ENCODE measurements around the gene ATG3.
"Not testable (repeated sequence)": the region's sequence is repeated elsewhere in the genome, so short reads cannot be mapped to it uniquely, and the experiment has no call there.

Gene ATG3

DNA sequence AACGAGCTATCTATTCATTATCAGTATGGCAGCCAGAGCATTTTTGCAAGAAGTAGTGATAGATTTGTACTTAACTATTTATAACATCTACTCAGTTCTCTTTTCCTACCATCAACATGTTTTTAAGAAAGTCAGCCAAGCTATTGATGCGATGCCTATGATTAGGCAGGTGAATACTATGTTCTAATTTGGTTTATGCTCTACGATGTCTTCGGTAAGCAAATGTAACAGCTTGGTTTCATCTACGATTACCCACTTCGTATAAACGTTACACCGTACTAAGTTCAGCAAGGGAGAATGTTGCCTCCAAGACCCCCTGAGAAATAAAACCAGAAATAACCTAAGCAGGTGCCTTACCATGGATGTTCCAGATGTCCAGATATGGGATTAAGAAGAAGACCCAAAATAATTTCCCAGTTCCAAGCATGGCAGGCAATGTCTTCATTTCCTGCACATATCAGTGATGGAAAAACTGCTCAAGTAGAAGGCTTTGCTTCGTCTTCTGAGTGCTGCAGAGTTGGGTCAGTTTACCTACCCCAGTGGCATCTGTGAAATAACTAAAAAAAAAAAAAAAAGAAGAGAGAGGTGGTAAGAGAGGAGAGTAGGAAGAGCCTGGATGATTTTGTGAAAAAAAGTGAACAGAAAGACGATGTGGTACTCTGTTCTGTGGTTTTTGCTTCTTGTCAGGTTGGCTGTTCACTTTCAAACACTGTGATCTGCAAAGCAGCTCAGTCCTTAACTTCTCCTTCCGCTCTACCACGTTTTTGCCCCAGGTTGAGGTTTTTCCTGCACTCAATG lies 62.6 kb downstream of the ATG3 start, which contains the start of gene BTLA:
BTLA (minus strand) TSS at position 559 of the 798 bp plus-strand sequence; CDS start at position 445, 114 bp downstream.
- DNase-seq (ENCODE audit: low spot score) = no peak

DNA sequence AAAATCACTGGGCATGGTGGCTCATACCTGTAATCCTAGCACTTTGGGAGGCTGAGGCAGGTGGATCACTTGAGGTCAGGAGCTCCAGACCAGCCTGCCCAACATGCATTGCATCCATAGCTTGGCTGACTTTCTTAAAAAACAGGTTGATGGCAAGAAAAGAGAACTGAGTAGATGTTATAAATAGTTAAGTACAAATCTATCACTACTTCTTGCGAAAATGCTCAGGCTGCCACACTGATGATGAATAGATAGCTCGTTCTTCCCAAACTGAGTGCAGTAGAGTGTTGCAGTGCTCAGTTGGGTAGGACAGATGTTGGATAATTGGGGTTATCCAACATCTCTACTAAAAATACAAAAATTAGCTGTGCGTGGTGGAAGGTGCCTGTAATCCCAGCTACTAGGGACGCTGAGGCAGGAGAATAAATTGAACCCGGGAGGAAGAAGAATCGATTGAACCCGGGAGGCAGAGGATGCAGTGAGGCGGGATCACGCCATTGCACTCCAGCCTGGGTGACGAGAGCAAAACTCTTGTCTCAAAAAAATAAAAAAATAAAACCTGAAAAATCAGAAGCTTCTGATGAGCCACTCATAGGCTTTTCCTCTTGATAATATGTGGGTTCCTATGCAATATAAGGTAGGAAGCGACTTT lies 63.7 kb downstream of the ATG3 start:
- DNase-seq (ENCODE audit: low spot score) = no peak

DNA sequence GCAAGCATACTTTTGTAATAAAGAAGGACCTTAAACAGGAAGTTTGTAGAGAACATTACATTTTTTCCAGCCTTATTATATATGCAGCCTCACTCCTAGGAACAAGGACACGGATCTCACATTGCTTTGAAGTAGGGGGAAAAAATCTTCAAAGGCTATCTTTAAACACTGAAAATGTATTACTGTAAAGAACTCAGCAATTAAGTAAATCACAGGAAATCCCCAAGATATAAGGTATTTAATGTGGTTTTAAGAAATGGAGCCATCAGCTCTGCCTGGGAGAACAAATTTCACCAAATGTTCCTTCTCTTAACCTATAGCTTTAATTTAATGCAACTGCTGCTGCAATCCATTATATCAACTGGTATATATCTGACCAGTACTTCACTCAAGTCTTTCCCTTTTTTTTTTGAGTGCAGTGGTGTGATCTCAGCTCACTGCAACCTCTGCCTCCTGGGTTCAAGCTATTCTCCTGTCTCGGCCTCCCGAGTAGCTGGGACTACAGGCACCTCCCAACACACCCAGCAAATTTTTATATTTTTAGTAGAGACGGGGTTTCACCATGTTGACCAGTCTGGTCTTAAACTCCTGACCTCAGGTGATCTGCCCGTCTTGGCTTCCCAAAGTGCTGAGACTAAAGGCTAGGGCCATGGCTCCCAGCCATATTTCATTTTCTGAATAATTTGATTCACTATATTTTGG lies 65.2 kb downstream of the ATG3 start:
- DNase-seq (ENCODE audit: low spot score) = no peak

DNA sequence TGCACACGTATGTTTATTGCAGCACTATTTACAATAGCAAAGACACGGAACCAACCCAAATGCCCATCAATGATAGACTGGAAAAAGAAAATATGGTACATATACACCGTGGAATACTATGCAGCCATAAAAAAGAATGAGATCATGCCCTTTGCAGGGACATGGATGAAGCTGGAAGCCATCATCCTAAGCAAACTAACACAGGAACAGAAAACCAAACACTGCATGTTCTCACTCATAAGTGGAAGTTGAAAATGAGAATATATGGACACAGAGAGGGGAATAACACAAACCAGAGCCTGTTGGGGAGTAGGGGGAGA lies 67.4 kb downstream of the ATG3 start:
- not testable (repeated sequence) for DNase-seq (ENCODE audit: low spot score)

DNA sequence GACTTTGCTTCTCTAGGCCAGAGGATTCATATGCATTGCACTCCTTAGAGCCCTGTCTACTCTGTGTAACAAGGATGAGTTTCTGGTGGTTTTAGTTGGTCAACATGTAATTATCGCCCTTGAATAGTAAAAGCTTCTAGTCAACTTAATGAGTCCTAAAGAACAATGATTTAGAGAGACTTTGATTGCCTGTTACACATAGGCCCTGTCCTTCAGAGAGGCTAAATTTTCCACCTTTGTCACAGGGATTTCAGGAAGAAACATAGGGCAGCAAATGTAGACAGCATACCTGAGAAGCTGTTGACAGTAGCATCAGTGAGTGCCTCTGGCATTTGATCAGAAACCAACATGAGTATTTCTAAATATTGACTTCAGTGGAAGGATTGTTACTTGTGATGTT lies 69.6 kb downstream of the ATG3 start:
- no peak for DNase-seq (ENCODE audit: low spot score)

DNA sequence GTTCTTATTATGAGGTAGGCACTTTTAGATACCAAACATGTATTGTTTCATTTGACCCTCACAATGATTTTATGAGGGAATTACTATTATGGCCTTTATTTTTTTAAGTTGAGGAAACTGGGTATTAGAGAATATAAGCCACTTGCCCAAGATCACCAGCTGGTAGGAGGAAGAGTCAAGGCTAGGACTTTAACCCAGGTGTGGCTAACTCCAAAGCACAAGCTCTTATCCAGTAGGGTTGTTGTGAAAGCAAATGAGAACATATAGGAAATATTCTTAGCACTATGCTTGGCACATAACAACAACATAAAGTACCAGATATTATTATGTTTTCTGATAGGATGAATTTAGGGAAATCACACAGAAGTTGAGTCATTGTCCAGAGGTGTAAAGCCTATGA lies 70.4 kb downstream of the ATG3 start:
- DNase-seq (ENCODE audit: low spot score) = no peak

DNA sequence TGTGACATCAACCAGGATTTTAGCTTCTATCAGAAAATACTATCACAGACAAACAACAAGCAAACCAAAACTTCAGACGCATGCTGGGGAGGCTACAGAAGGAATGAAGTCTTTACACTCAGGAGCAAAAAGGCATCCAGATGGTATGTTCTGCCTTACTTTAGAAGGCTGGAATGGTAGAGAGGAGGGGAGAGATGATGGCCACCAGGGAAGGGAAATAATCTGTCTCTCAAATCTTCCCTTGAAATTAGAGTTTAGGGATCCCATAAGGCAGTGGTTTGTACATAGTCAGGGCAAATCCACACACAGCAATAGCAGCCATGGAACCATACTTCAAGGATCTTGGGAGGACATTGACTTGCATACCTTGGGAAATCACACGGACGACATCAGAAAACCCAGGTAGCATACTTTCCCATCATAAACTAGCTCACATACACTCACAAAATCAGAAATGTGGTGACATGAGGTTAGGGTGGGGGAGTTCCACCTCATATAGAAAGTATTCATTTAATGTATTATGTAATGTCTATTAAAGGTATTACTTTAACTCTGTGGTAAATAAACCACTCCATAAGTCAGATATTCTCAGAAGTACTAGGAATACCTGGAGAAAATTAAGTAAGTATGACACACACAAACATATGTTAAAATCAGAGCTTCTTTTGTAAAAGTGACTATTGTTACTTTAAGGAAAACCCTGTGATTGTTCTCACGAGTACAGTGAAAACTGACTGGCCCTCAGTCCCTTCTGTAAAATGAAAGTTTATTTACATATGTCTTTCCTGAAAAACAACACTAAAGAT lies 71.9 kb downstream of the ATG3 start:
- no peak for DNase-seq (ENCODE audit: low spot score)

DNA sequence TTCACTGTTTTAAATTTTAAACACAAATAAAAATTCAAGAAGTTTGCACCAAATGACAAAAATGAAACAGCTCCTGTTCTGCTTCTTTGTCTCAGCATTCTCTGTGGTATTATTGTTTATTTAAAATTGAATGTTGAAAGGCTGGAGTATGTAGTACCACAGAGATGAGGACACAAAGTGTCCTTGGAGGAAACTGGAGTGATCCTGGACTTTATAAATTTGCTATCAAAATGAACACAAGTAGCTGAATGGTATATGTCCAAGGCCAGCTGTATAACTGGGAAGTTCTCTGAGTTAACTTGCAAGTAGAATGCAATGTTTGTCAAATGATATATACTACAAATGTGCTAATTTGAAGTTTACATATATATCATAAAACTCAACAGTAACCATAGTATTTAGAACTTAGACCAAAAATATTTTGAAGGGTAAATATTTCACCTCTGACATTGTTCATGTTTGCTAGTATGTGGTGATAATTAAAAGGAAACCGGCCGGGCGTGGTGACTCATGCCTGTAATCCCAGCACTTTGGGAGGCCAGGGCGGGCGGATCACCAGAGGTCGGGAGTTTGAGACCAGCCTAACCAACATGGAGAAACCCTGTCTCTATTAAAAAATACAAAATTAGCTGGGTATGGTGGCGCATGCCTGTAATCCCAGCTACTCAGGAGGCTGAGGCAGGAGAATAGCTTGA lies 74.8 kb downstream of the ATG3 start:
- no peak for DNase-seq (ENCODE audit: low spot score)

DNA sequence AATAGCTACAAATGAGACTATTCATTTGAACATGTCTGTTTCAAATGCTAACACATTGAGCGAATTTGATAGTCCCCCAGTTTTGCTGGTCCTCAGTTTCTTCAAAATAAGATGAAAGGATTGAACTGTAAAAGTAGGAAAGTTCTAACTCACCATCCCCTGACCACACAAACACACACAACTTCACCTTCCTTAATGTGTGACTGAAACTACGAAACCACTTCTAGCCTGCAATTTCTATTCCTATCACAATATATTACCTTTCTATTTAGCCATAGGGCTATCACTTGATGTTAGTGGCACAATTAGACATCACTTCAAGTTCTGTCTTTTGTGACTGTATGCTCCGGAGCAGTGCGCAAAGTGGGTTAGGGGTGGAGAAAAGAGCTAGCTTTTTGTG lies 77.4 kb downstream of the ATG3 start:
- DNase-seq (ENCODE audit: low spot score) = no peak

DNA sequence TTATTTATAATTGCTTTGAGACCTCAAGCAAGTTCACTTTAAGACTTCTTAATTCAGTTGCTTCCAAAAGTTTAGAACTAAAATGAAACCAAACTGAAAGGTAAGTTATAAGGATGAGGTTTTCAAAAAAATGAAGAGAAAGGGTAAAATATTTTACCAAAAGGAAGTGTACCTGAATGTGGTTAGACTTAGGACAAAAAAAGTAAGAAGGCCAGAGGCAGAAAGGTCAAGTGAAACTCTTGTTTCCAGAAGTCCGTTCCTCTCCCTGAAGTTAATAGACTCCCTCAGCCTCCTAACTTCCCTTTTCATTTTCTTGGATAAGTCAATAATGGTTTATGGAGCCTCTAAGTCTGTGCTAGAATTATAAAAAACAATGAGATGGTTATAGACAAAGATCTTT lies 79.1 kb downstream of the ATG3 start:
- no peak for DNase-seq (ENCODE audit: low spot score)
